GM12801 (cell line): ENCODE measurements around the gene NCEH1.

Experiments used
- TF ChIP-seq, protein P1 (sequence below): IDR thresholded peaks from one replicate; pipeline ENCODE4 v1.5.1; 2011; ENCODE audit warnings: control low read depth; ENCODE audit not compliant: insufficient read length; ENCODE audit errors: extremely low read depth

The NCEH1 gene

DNA sequence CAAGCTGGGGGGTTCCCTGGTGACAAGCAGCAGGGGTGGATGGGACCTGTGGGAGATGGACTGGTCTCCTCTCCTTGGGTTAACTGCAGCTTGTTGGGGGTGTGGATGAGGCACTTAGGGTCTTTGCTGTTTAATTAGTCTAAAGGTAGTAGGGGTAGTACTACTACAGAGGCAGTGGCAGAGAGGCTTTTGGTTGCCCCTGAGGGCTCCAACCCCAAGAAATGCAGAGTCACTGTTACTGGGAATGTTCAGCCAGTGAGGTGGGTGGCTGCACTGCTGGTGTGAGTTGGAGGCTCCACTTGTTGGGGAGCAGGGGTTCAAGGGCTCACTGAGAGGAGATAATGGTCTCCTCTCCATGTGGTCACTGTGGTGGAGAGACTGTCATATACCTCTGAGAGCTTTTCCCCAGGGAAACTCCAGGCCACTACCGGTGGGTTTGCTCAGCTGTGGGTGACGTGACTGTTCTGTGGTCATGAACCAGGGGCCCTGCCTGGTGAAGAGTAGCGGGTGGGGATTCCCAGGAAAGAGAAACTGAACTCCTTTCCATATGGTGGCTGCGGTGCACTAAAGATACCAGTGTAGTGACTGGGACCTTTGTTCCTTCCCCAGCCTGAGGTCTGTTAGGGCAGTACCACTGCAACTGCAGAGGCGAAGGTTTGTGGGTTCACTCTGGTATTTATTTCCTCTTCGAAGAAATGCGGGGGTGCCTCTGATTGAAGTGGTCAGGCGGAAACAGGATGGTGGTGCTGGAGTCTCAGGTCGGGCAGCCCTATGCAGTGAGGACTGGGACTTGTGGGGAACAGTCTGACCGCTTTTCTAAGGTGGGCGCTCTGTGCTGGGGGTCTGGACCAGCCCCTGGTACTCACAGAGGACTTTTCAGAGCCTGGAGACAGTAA lies 118.7 kb downstream of the NCEH1 start:
- TF ChIP-seq, protein P1, sequence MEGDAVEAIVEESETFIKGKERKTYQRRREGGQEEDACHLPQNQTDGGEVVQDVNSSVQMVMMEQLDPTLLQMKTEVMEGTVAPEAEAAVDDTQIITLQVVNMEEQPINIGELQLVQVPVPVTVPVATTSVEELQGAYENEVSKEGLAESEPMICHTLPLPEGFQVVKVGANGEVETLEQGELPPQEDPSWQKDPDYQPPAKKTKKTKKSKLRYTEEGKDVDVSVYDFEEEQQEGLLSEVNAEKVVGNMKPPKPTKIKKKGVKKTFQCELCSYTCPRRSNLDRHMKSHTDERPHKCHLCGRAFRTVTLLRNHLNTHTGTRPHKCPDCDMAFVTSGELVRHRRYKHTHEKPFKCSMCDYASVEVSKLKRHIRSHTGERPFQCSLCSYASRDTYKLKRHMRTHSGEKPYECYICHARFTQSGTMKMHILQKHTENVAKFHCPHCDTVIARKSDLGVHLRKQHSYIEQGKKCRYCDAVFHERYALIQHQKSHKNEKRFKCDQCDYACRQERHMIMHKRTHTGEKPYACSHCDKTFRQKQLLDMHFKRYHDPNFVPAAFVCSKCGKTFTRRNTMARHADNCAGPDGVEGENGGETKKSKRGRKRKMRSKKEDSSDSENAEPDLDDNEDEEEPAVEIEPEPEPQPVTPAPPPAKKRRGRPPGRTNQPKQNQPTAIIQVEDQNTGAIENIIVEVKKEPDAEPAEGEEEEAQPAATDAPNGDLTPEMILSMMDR: no peak

DNA sequence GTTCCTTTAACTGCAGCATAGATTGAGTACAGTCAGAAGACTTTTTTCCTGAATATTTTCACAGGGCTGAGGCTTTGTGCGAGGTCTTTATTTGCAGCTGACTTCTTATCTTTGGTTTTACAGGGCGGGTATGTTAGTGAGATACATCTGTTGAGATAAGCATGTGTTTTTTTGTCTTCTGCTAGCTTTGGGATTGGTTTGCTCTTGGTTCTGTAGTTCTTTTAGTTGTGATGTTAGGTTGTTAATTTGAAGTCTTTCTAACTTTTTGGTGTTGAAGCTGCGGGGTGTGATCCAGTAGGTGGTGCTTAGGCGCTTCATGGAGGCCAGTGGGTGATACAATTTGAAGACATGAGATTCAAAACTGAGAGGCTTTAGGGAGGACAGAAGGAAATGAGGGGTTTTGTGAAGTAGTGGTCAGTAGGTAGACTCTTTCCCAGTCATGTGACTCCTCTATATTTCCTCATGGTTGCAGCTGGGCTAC lies 119.7 kb downstream of the NCEH1 start:
- TF ChIP-seq, protein P1: no peak

DNA sequence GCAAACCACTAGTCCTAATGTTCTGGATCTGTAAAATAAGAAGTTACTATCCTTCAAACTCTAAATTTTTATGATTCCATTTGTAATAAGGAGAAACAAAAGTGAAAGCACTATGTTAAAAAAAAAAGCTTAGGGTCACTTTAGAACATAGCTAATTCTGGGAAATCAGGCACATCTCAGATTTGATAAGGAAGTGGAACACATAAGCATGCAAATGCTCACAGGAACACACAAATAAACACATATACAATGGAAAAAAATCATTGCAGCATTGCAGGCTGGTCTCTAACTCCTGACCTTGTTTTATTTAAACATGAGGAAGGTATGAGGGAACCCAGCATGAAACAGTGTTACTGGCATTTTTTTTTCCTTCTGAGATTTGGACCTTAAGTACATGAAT lies 124.4 kb downstream of the NCEH1 start:
- TF ChIP-seq, protein P1: no peak

DNA sequence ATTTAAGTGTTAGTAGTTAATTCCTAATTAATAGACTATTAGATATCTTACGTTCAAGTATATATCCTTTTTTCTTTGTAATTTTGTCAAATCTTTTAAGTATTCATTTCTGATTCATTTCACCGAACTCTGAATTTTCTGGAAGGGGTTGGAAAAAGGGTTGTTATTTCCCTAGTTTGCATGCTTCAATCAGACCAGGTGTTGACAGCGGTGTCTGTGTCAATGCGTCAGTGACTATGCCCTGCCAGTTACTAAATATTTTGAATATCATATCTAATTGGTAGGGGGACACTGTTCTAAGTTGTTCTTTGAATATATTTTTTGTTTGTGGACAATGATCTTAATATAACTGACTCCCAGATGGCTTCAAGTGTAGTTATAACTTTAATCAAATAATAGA lies 124.9 kb downstream of the NCEH1 start:
- TF ChIP-seq, protein P1: no peak

DNA sequence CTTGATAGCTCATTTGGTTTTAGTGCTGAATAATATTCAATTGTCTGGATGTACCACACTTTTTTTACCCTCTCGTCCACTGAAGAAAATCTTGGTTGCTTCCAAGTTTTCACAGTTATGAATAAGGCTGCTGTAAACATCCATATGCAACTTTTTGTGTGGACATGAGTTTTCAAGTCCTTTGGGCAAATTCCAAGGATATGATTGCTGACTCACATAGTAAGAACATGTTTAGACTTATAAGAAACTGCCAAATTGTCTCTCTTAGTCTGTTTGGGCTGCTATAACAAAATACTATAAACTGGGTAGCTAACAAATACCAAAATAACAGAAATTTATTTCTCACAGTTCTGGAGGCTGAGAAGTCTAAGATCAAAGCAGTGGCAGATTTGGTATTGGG lies 128.2 kb downstream of the NCEH1 start:
- TF ChIP-seq, protein P1: no peak

DNA sequence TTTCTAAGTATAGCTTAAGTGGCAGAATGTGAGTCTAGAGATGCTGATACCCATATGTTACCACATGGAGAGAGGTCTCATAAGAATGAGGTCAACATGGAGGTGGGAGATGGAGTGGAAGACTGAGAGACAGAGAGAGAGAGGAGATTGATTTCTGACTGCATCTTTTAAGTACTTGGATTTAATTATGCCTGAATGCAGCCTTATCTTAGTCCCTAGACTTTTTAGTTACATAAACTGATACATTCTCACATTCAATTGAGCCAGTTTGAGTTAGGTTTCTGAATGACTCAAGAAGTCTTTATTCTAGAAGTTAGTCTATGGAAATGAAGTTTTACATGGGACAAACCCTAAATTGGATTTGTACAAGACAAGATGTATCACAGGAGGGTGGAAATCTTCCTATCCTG lies 129.1 kb downstream of the NCEH1 start:
- TF ChIP-seq, protein P1: no peak

DNA sequence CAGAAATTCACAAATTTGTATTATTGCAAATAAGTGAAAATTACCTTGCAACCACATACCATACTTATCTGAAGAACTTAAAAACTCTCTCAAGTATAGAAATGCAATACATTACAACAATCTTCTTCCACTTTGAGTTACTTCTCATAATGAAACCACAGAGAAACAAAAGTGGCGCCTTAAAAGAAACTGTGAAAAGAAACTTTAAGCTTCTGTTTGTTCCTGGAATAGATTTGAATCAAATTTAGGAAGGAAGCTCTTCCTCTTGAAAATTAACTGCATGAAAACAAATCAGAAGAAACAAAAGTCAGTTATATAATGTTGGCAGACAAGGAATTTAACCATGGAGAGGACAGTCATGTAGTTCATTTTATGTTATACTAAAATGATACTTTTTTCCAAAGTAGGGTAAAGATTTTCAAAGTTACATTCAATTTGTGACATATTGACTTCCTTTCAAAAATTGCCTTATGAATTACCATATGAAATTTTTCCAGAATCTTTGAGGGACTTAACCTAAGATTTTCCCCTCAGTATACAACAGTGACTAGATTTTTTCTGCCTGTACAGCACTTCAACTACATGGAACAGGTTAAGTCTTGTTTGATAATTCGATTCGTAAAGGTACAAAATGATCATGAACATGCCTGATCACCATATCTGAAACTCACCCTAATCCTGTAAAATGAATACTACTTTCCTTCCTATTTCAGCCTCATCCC lies 130.0 kb downstream of the NCEH1 start:
- TF ChIP-seq, protein P1: no peak
